Left ventricle myocardium superior (tissue), 1 donor: ENCODE results near the gene PBRM1. TPM values are rescaled to one million over a fixed set of nuclear protein-coding genes. Genes with fewer than 3 reads are reported as not detected.
A peak's percentile ranks its signal among the peaks of the same experiment; 100 is the strongest.

ENCODE experiments used
- ATAC-seq: fragments of 200-7000 bp; cut with Tn5 transposase; one replicate; pipeline ENCODE4 v1.9.1; 2020; ENCODE audit warnings: mild to moderate bottlenecking, moderate library complexity
- DNase-seq: peaks from one replicate; pipeline ENCODE4 v3.0.0-alpha.2; 2020
- intact Hi-C: fragments of 100-400 bp; cut with micrococcal nuclease; formaldehyde crosslinking; loops from one replicate; pipeline ENCODE4 v1.11.0; 2022
- total RNA-seq: library from RNA; stranded (reverse); fragmentation: NEBNext Ultra II Directional; extraction: Animal tissue kit (Norgen Biotek cat#: 25700); gene quantifications from one replicate; pipeline ENCODE4 v1.2.1, GENCODE V29; 2021
- donor health status: DM: no; HTN: yes; CAD: no; lungs with severe emphysema.

The PBRM1 gene
- total RNA-seq, 1 donor from 2014 or later: 55.0 TPM

GRCh38 chr3:52547143-52547542 is 138.6 kb downstream of the PBRM1 start:
- intact Hi-C loops: no loop called here
- no peak for DNase-seq
- ATAC-seq: no peak

GRCh38 chr3:52546111-52546901 is 139.4 kb downstream of the PBRM1 start:
- ATAC-seq (no peak), DNase-seq (no peak)
- intact Hi-C loops: no loop called here

DNA sequence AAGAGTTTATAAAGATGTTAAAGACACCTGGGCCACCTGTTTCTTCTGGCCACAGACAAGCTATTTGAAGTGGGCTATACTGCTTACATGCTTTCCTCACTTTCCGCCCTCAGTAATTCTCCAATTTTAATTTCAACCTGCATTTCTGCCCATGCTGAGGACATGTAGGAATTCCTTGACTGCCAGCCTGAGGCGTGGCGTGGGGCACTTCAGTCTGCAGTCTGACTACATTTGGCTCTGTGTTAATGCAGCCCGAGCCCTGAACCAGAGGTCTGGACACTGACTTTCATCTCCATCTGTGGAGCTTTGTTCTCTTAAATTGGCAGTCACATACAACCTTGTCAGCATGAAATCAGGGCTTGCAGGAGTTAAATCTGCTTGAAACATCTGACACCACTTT is 140.8 kb downstream of the PBRM1 start:
- no peak for DNase-seq
- intact Hi-C loops: no loop called here
- peak; percentile 59 for ATAC-seq

DNA sequence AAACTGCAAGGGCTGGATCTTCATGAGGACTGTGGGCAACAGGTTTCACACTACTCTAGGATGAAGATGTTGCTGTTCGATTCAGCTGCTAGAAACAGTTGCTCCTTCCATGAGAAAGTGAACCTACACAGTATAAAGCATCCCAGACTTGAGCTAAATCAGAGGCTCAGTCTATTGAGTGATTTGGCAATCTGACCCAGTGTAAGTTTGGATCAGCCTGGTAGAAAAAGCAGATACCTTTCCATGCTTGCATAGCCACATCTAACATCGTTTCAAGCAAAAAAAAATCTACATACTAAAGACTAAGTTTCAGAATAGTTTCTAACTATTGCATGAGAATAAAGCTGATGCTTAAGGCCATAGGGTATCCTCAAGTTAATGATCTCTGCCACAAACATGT is 144.7 kb downstream of the PBRM1 start:
- no peak for ATAC-seq
- DNase-seq: no peak
- intact Hi-C loops: no loop called here

DNA sequence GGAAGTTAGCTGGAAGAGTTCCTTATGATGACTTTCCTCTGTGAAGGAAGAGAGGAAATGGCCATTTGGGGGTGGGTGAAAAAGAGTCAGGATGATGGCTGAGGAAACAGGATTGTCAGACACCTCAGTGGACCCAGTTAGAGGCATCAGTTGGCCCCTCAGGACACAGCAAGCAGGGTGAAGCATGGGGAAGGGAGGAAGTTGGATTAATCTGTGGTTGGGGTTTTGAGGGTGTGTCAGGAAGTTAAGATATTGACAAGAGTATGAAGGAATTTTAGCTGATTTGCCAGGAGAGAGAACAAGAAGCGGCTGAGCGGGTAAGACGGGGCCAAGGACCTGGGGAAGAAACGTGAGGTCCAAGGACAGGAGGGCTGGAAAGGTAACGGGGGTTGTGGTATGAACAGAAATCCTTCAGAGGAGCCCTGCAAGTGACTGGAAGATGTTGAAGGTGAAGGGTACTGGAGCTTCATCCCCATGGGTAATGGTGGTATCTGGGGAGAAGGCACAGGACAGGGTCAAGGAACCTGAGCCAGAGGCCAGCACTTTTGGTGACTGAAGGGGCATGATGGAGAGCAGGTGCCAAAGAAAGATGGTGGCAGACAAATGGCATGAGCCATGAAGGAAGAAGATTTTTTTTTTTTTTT is 146.6 kb downstream of the PBRM1 start:
- ATAC-seq (no peak), DNase-seq (no peak)
- intact Hi-C loops: loop anchor here (5.0 kb wide), 1 partner anchor 67 kb away; no protein-coding TSS in a partner anchor

GRCh38 chr3:52537726-52538421 is 147.8 kb downstream of the PBRM1 start:
- DNase-seq: no peak
- intact Hi-C loops: loop anchor here (5.0 kb wide), 1 partner anchor 66 kb away; no protein-coding TSS in a partner anchor
- no peak for ATAC-seq

DNA sequence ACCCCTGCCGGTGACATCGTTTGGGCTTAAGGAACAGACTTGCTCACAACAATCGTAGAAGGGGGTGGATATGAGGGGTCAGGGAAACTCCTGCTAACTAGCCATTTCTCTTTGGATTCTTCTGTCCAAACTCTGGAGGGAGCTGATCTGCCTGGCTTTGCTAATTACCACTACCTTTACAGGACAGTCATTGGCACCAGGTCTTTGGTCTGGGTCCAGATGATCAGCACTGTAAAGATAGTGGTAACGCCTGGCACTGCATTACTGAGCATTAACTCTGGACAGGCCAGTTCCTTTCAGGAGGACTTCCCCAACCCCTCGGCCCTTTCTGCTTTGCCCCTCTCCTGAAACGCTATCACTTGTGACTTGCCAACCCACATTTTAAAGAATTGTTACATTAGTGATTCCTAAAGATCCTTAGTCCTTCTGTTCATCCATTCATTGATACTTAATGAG is 148.5 kb downstream of the PBRM1 start:
- intact Hi-C loops: loop anchor here (5.0 kb wide), 1 partner anchor 65 kb away; no protein-coding TSS in a partner anchor
- ATAC-seq (peak; percentile 33), DNase-seq (no peak)

- intact Hi-C loops: loop anchor here (5.0 kb wide), 1 partner anchor 64 kb away; no protein-coding TSS in a partner anchor
- peak; percentile 90 for ATAC-seq
- peak; percentile 99 for DNase-seq
Observed at GRCh38 chr3:52536369-52537164, 149.1 kb downstream of the PBRM1 start, which contains the start of gene UQCC5. Gene UQCC5 (plus strand): TSS chr3:52536605. CDS start chr3:52536756, 151 bp downstream.

GRCh38 chr3:52536112-52536368 is 149.7 kb downstream of the PBRM1 start:
- intact Hi-C loops: loop anchor here (5.0 kb wide), 1 partner anchor 64 kb away; no protein-coding TSS in a partner anchor
- no peak for ATAC-seq
- DNase-seq: no peak

DNA sequence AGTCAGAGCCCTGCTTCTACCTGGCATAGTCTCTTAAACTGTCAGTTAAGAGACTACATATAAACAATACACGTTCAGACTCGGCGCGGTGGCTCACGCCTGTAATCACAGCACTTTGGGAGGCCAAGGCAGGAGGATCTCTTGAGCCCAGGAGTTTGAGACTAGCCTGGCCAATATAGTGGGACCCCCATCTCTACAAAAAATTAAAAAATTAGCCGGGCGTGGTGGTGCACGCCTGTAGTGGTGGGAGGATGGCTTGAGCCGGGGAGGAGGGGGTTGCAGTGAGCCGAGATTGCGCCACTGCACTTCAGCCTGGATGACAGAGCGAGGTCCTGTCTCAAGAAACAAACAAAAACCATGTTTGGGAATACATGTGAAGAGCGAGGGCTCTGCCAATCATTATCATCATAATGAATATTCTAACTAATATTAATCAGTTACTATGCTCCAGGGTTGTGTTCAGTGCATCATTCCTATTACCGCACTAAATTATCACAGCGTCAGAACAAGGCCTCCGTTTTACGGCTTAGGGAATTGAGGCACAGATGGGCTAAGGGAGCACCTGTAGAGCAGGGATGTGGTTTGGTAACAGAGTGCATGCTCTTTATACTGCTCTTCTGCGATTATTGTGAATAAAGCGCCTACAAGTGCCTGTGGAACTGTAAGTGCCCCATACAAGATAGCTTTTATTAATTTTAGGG is 150.2 kb downstream of the PBRM1 start:
- DNase-seq: peak; percentile 27
- ATAC-seq: no peak
- intact Hi-C loops: loop anchor here (5.0 kb wide), 1 partner anchor 63 kb away; no protein-coding TSS in a partner anchor

DNA sequence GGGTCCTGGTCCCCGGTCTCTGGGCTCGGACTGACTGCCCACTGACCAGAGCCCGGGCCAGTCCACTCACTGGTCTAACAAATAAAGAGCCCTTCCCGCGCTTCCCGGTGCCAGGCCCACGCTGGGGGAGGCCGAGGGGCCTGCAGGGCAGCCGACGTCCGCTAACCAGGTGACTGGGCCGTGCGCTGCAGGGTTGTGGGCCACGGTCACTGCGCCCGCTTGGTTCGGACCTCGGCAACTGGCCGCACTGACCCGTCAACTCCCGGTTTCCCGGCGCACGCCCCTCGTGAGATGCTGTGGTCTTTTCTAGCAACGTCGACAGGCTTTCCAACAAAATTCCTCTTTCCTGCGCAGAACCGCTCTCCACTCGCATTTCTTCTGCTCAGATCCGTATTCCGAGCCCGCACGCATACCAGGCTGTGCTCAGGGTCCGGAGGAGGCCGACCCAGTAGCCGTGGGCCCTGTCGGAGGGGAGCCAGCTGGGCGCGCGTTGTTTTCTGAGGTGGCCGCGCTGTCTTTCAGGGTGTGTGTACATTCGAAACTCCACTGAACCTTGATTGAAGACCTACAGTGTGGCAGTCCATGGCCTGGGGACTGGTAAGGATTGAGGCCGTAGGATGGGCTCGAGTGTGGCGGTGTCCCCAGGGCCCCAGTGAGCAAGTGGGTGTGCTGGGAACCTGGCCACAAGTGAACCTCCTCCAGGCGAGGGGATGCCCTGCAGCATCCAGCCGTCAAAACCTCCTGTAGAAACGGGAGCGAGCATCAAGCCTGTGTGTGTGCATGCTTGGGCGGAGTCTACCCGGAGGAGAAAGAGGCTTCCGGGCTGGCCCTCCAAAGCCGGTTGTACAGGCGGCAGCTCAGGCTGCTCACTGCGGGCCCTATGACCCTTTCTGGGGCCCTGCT is 151.2 kb downstream of the PBRM1 start:
- peak; percentile 56 for DNase-seq
- intact Hi-C loops: loop anchor here (5.0 kb wide), 1 partner anchor 62 kb away; no protein-coding TSS in a partner anchor
- ATAC-seq: no peak

- ATAC-seq (peak; percentile 37), DNase-seq (peak; percentile 90)
- intact Hi-C loops: no loop called here
Observed at GRCh38 chr3:52533623-52534280, 152.0 kb downstream of the PBRM1 start, which contains the start of gene NT5DC2. Gene NT5DC2 (minus strand): TSS chr3:52533857. CDS start chr3:52533737, 120 bp downstream.

- DNase-seq (peak; percentile 60), ATAC-seq (no peak)
- intact Hi-C loops: no loop called here
Observed at GRCh38 chr3:52532838-52533622, 152.7 kb downstream of the PBRM1 start.

- ATAC-seq: no peak
- intact Hi-C loops: no loop called here
- peak; percentile 47 for DNase-seq
Observed at GRCh38 chr3:52532517-52532837, 153.2 kb downstream of the PBRM1 start.

- peak; percentile 33 for DNase-seq
- intact Hi-C loops: no loop called here
- ATAC-seq: no peak
Observed at GRCh38 chr3:52531860-52532516, 153.7 kb downstream of the PBRM1 start.
